HCT116 (cell line): ENCODE data around the gene AP3D1. TPM values are rescaled to one million over a fixed set of nuclear protein-coding genes. Genes with fewer than 3 reads are reported as not detected.

Experiments used
- ATAC-seq: fragments of 200-7000 bp; cut with Tn5 transposase; 2 replicates; pipeline ENCODE4 v1.9.1; 2020; ENCODE audit warnings: mild to moderate bottlenecking, moderate library complexity
- BruUV-seq: library from RNA; stranded (reverse); fragments of 400-500 nt; replicated peaks from 2 replicates; lab custom pipeline; 2021; lab: Mats Ljungman, UMichigan
- CTCF ChIA-PET: fragments of 300-600 bp; sonication (Branson Sonifier 250); formaldehyde crosslinking; loops from one replicate; lab custom pipeline; 2021; ENCODE audit warnings: antibody characterized with exemption; lab: Charles Lee
- POLR2A ChIA-PET: fragments of 300-600, 350-600 bp; sonication (Branson Sonifier 250); formaldehyde crosslinking; loops from one replicate; lab custom pipeline; 2021; ENCODE audit warnings: antibody characterized with exemption; lab: Charles Lee
- RAD21 ChIA-PET, 2 experiments: fragments of 300-600 bp; sonication (Branson Sonifier 250); formaldehyde crosslinking; loops; one replicate each; lab custom pipeline; 2023; ENCODE audit warnings: low total read pairs in 2 of 2; ENCODE audit not compliant: uncharacterized antibody in 2 of 2, unreplicated experiment in 2 of 2, low non-redundant PET in 1 of 2; lab: Charles Lee
- DNase-seq: peaks from one replicate; pipeline ENCODE4 v3.0.0-alpha.2; 2010; ENCODE audit warnings: low read depth, low spot score
- H2AFZ ChIP-seq: fragments of 200-600 bp; shearing (Covaris generic), sonication (generic); 2 replicates; pipeline ENCODE4 v1.6.1; 2017; ENCODE audit warnings: low read depth, mixed run types, mixed read lengths, antibody characterized with exemption, low read length; ENCODE audit not compliant: poor library complexity, severe bottlenecking
- H3K27ac ChIP-seq: 2 replicates; pipeline ENCODE4 v1.5.1; 2012; ENCODE audit warnings: low read depth, low read length
- H3K27me3 ChIP-seq: fragments of 200-600 bp; sonication (generic); 2 replicates; pipeline ENCODE4 v1.6.1; 2016; ENCODE audit warnings: mixed run types, low read length, mixed read lengths; ENCODE audit not compliant: insufficient read depth
- H3K36me3 ChIP-seq, 2 experiments: fragments of 200-500 bp in 1 of 2; fragments of 200-600 bp in 1 of 2; sonication (Bioruptor generic) in 1 of 2; sonication (generic) in 1 of 2; 2 replicates each; pipeline versions ENCODE4 v1.5.1 to v1.6.1; 2014 to 2016; ENCODE audit warnings: low read length in 2 of 2, inconsistent platforms in 1 of 2, mixed read lengths in 1 of 2, mixed run types in 1 of 2; ENCODE audit not compliant: insufficient read depth in 2 of 2, control insufficient read depth in 1 of 2
- H3K4me1 ChIP-seq, 2 experiments: fragments of 200-600 bp in 1 of 2; sonication (generic) in 1 of 2; 2 replicates each; pipeline versions ENCODE4 v1.5.1 to v1.6.1; 2012 to 2017; ENCODE audit warnings: low read length in 2 of 2, inconsistent platforms in 1 of 2, mild to moderate bottlenecking in 1 of 2, mixed read lengths in 1 of 2, mixed run types in 1 of 2, moderate library complexity in 1 of 2; ENCODE audit not compliant: insufficient read depth in 2 of 2, control insufficient read depth in 1 of 2
- H3K4me2 ChIP-seq: fragments of 200-600 bp; sonication (generic); 2 replicates; pipeline ENCODE4 v1.6.1; 2017; ENCODE audit warnings: mixed run types, low read length, mixed read lengths
- H3K4me3 ChIP-seq, 2 experiments: fragments of 200-600 bp in 1 of 2; sonication (generic) in 1 of 2; replicated peaks in 1 of 2; 2 replicates each; pipeline ENCODE4 v1.5.1; 2011 to 2016; ENCODE audit warnings: low read length in 2 of 2, control low read depth in 1 of 2, low read depth in 1 of 2, mild to moderate bottlenecking in 1 of 2, mixed read lengths in 1 of 2, mixed run types in 1 of 2
- H3K79me2 ChIP-seq: fragments of 200-600 bp; sonication (generic); 2 replicates; pipeline ENCODE4 v1.6.1; 2017; ENCODE audit warnings: mild to moderate bottlenecking, mixed run types, low read length, moderate library complexity, mixed read lengths; ENCODE audit not compliant: insufficient read depth
- H3K9ac ChIP-seq: fragments of 200-600 bp; sonication (generic); 2 replicates; pipeline ENCODE4 v1.6.1; 2016; ENCODE audit warnings: low read length, mixed read lengths
- H3K9me2 ChIP-seq: fragments of 200-600 bp; sonication (generic), shearing (Covaris generic); 2 replicates; pipeline ENCODE4 v1.6.1; 2017; ENCODE audit warnings: mixed run types, mild to moderate bottlenecking, moderate library complexity; ENCODE audit not compliant: insufficient read depth
- H3K9me3 ChIP-seq, 2 experiments: fragments of 200-500 bp in 1 of 2; fragments of 200-600 bp in 1 of 2; sonication (Bioruptor generic) in 1 of 2; sonication (generic) in 1 of 2; 2 replicates each; pipeline ENCODE4 v1.6.1; 2014 to 2017; ENCODE audit warnings: low read length in 2 of 2, mixed read lengths in 2 of 2, inconsistent platforms in 1 of 2, low read depth in 1 of 2, mild to moderate bottlenecking in 1 of 2, mixed run types in 1 of 2, moderate library complexity in 1 of 2; ENCODE audit not compliant: control insufficient read depth in 1 of 2, insufficient read depth in 1 of 2
- H4K20me1 ChIP-seq: fragments of 200-600 bp; sonication (generic), shearing (Covaris generic); 2 replicates; pipeline ENCODE4 v1.6.1; 2017; ENCODE audit warnings: mixed run types, mild to moderate bottlenecking, moderate library complexity; ENCODE audit not compliant: insufficient read depth
- EGR1 ChIP-seq: IDR thresholded peaks from 2 replicates; pipeline ENCODE4 v1.6.1; 2012; ENCODE audit warnings: low read depth
- POLR2AphosphoS5 ChIP-seq: IDR thresholded peaks from 2 replicates; pipeline ENCODE4 v1.6.1; 2011; ENCODE audit warnings: mild to moderate bottlenecking, low read depth, low read length, moderate library complexity
- TCF7L2 ChIP-seq: IDR thresholded peaks from 2 replicates; pipeline ENCODE4 v1.7.0; 2011; ENCODE audit warnings: borderline replicate concordance, inconsistent platforms; ENCODE audit not compliant: insufficient read depth, insufficient read length; ENCODE audit errors: extremely low read depth
- ZFX ChIP-seq: fragments of 450-650 bp; IDR thresholded peaks from 2 replicates; pipeline ENCODE4 v1.6.1; 2017
- intact Hi-C: fragments of 100-400 bp; cut with micrococcal nuclease; formaldehyde crosslinking; loops from 2 replicates; pipeline ENCODE4 v1.10.0; 2022
- total RNA-seq: library from RNA; stranded (reverse); gene quantifications from one replicate; pipeline ENCODE4 v1.2.1, GENCODE V29; 2021; ENCODE audit not compliant: unreplicated experiment
- TF ChIP-seq, protein P1 (sequence below): IDR thresholded peaks from 2 replicates; pipeline ENCODE4 v1.6.1; 2012

The AP3D1 gene
- total RNA-seq, 1 experiment from 2014 or later: 137 TPM

- POLR2A ChIA-PET: interaction anchor here (1.7 kb wide), 1 partner anchor 11 kb away, joined by 5 read pairs; no protein-coding TSS in a partner anchor
- no peak overlapping the region for H3K27ac ChIP-seq
- H3K4me2 ChIP-seq: no peak overlapping the region
- H2AFZ ChIP-seq: no peak overlapping the region
- no peaks in the 10 kb centered on the region for H3K9me3 ChIP-seq
- intact Hi-C loops: no loop called here
- TF ChIP-seq EGR1 (no peak), POLR2AphosphoS5 (no peak), TCF7L2 (no peak)
- H3K36me3 ChIP-seq: no peaks in the 10 kb centered on the region; a peak in 2 of 4 replicates
- no peak overlapping the region for H3K4me3 ChIP-seq
- H3K4me1 ChIP-seq: peaks cover 7 to 17% of the 10 kb centered on the region in 2 experiments
- CTCF ChIA-PET: interaction anchor here (0.6 to 1.7 kb wide), 6 partner anchors 17 to 51 kb away, joined by 3 to 9 read pairs (median 6); no protein-coding TSS in a partner anchor
- no peaks in the 10 kb centered on the region for H4K20me1 ChIP-seq
- H3K9me2 ChIP-seq: no peaks in the 10 kb centered on the region
- no peak for ATAC-seq
- H3K79me2 ChIP-seq: no peaks in the 10 kb centered on the region
- DNase-seq: no peak
- no peaks in the 10 kb centered on the region for H3K27me3 ChIP-seq
- no TSS peak for BruUV-seq
- no peak overlapping the region for H3K9ac ChIP-seq
- RAD21 ChIA-PET: no interaction called here
Observed at GRCh38 chr19:2070436-2070827, 80.9 kb downstream of the AP3D1 start.

DNA sequence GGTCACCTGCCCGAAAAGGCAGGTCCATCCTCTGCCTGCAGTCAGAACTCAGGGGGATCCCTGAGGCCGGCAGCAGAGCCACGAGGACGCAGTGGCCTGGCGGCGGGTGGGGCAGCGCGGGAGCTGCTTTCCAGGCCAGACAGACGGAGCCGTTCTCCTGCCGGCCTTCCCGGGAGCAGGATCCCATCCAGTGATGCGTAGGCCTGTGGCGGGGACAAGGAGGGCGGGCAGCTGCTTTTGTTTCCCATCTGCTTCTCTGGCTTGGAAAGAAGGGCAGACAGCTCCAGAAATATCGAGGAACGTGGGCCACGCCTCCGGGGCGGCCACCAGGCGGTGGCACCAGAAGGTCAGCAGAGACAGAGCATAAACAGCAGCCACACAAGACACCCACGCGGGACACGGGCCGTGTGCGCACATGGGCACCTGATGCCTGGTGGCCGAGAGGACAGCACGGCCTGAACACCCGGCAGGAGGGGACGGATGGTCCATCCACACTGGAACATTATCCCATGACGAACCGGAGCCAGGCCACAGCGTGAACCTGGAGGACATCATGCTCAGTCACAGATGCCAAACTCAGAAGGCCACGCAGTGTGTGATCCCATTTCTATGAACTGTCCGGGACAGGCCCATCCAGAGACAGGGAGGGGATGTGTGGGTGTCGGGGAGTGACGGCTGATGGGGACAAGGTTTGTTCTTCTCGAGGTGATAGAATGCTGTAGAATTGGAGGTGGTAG lies 86.4 kb downstream of the AP3D1 start:
- H4K20me1 ChIP-seq: no peaks in the 10 kb centered on the region
- H3K27ac ChIP-seq: peak overlapping the region; percentile 41; the same call in 1 of the 2 replicates
- no peaks in the 10 kb centered on the region for H3K36me3 ChIP-seq
- H3K79me2 ChIP-seq: no peaks in the 10 kb centered on the region
- peaks cover 34 to 52% of the 10 kb centered on the region in 2 experiments for H3K4me1 ChIP-seq
- CTCF ChIA-PET: no interaction called here
- TF ChIP-seq, protein P1, sequence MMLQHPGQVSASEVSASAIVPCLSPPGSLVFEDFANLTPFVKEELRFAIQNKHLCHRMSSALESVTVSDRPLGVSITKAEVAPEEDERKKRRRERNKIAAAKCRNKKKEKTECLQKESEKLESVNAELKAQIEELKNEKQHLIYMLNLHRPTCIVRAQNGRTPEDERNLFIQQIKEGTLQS: no peak
- no peak for TF ChIP-seq POLR2AphosphoS5
- 0 out of 2 replicates have a peak, but pooled peaks have one; percentile 23 for TF ChIP-seq ZFX
- TF ChIP-seq, all 23 proteins: peak for 1
- no peaks in the 10 kb centered on the region for H3K9me3 ChIP-seq
- ATAC-seq (no peak), DNase-seq (no peak)
- no peaks in the 10 kb centered on the region for H3K9me2 ChIP-seq
- ChIA-PET RAD21 (no interaction called here), POLR2A (no interaction called here)
- H3K9ac ChIP-seq: peak overlapping the region; percentile 33; the same call in 1 of the 2 replicates
- H3K27me3 ChIP-seq: no peaks in the 10 kb centered on the region
- intact Hi-C loops: loop anchor here (10.0 kb wide), 1 partner anchor 130 kb away; no protein-coding TSS in a partner anchor
- BruUV-seq: no TSS peak
- no peak overlapping the region for H2AFZ ChIP-seq
- H3K4me3 ChIP-seq: no peak overlapping the region
- H3K4me2 ChIP-seq: peak overlapping the region; percentile 8; the same call in 1 of the 2 replicates
